Measurements from ENCODE around the gene MAL.

MAL gene

GRCh38 chr2:94996305-94997100 is 29.0 kb upstream of the MAL start:
- no peak for DNase-seq

GRCh38 chr2:94997981-94998930 is 27.3 kb upstream of the MAL start:
- no peak for DNase-seq

- no peak for DNase-seq
Measured at GRCh38 chr2:94999431-94999883, 26.1 kb upstream of the MAL start.

GRCh38 chr2:95001051-95001562 is 24.4 kb upstream of the MAL start:
- no peak for DNase-seq

- DNase-seq = no peak
Measured at GRCh38 chr2:95001701-95002100, 23.8 kb upstream of the MAL start.

- DNase-seq = no peak
Measured at GRCh38 chr2:95002498-95002897, 23.0 kb upstream of the MAL start.

GRCh38 chr2:95004287-95004686 is 21.2 kb upstream of the MAL start:
- no peak for DNase-seq

- no peak for DNase-seq
Measured at GRCh38 chr2:95004711-95005110, 20.8 kb upstream of the MAL start.

- DNase-seq = no peak
Measured at GRCh38 chr2:95005726-95006125, 19.8 kb upstream of the MAL start.

GRCh38 chr2:95006588-95006987 is 18.9 kb upstream of the MAL start:
- no peak for DNase-seq

- no peak for DNase-seq
Measured at GRCh38 chr2:95007031-95007609, 18.4 kb upstream of the MAL start.

GRCh38 chr2:95007822-95008221 is 17.7 kb upstream of the MAL start:
- no peak for DNase-seq

GRCh38 chr2:95008306-95008705 is 17.2 kb upstream of the MAL start:
- DNase-seq = no peak

- no peak for DNase-seq
Measured at GRCh38 chr2:95008996-95009395, 16.5 kb upstream of the MAL start.

- no peak for DNase-seq
Measured at GRCh38 chr2:95009412-95009811, 16.1 kb upstream of the MAL start.

- DNase-seq = no peak
Measured at GRCh38 chr2:95010126-95010525, 15.4 kb upstream of the MAL start.

GRCh38 chr2:95010718-95011117 is 14.8 kb upstream of the MAL start:
- DNase-seq = no peak

GRCh38 chr2:95012881-95013550 is 12.5 kb upstream of the MAL start:
- no peak for DNase-seq

- DNase-seq = no peak
Measured at GRCh38 chr2:95013726-95014125, 11.8 kb upstream of the MAL start.

GRCh38 chr2:95014126-95014708 is 11.3 kb upstream of the MAL start:
- DNase-seq = no peak

- no peak for DNase-seq
Measured at GRCh38 chr2:95015261-95015912, 10.1 kb upstream of the MAL start.

GRCh38 chr2:95016616-95017015 is 8.9 kb upstream of the MAL start:
- no peak for DNase-seq

All from CD4-positive, alpha-beta T cell treated with Interleukin-12 subunit alpha and Interleukin-12 subunit beta, for 1 hour (primary cell).